Lung (tissue), 12 donors: Measurements from ENCODE around the gene MTARC1. TPM values are rescaled to one million over a fixed set of nuclear protein-coding genes. Genes with fewer than 3 reads are reported as not detected.
A peak's percentile ranks its signal among the peaks of the same experiment; 100 is the strongest.

Experiments
- ATAC-seq: fragments of 200-7000 bp; cut with Tn5 transposase; one replicate; pipeline ENCODE4 v1.9.1; 2020; ENCODE audit warnings: moderate number of reproducible peaks; ENCODE audit not compliant: insufficient read depth, low FRiP score
- DNase-seq, 3 donors: peaks; one replicate each; pipeline ENCODE4 v3.0.0-alpha.2; 2013 to 2017
- H3K27ac ChIP-seq, 2 donors: one replicate each; pipeline ENCODE4 v1.5.1; 2013; ENCODE audit warnings: mild to moderate bottlenecking in 2 of 2, moderate library complexity in 2 of 2, control low read depth in 1 of 2, inconsistent platforms in 1 of 2, low read depth in 1 of 2, low read length in 1 of 2
- H3K27me3 ChIP-seq, 3 donors: one replicate each; pipeline ENCODE4 v1.5.1; 2013; ENCODE audit warnings: low read length in 2 of 3; ENCODE audit not compliant: control insufficient read depth in 3 of 3, insufficient read depth in 3 of 3
- H3K36me3 ChIP-seq, 4 donors: one replicate each; pipeline ENCODE4 v1.5.1; 2013; ENCODE audit warnings: low read length in 4 of 4, mild to moderate bottlenecking in 1 of 4, moderate library complexity in 1 of 4; ENCODE audit not compliant: control insufficient read depth in 4 of 4, insufficient read depth in 4 of 4
- H3K4me1 ChIP-seq, 5 donors: one replicate each; pipeline ENCODE4 v1.5.1; 2013; ENCODE audit warnings: low read length in 5 of 5, mild to moderate bottlenecking in 2 of 5, moderate library complexity in 1 of 5; ENCODE audit not compliant: control insufficient read depth in 5 of 5, insufficient read depth in 5 of 5
- H3K4me3 ChIP-seq: one replicate; pipeline ENCODE4 v1.5.1; 2013; ENCODE audit warnings: mild to moderate bottlenecking, control low read depth, moderate library complexity
- H3K9ac ChIP-seq, 2 donors: one replicate each; pipeline ENCODE4 v1.5.1; 2013; ENCODE audit warnings: low read length in 2 of 2, control low read depth in 1 of 2; ENCODE audit not compliant: insufficient read depth in 1 of 2
- H3K9me3 ChIP-seq, 4 donors: one replicate each; pipeline ENCODE4 v1.5.1; 2013; ENCODE audit warnings: low read length in 3 of 4, mild to moderate bottlenecking in 1 of 4, moderate library complexity in 1 of 4; ENCODE audit not compliant: control insufficient read depth in 4 of 4, insufficient read depth in 3 of 4
- WGBS, 2 donors: extraction: QIAGEN DNeasy Blood & Tissue Kit; methylation state at CpG; one replicate each; pipeline ENCODE4 v1.1.7; 2013; 5-methylcytosine and 5-hydroxymethylcytosine counted together
- polyA plus RNA-seq, 2 donors: library from polyadenylated mRNA; stranded (reverse); fragments of 200-250 nt; gene quantifications; one replicate each; pipeline ENCODE4 v1.2.1, GENCODE V29; 2013
- total RNA-seq, 2 donors: library from RNA; depleted of rRNA in 1 of 2; stranded (reverse); fragments of >200 nt in 1 of 2; gene quantifications; one replicate each; pipeline ENCODE4 v1.2.1, GENCODE V29; 2014 to 2021
- TF ChIP-seq, protein P1 (sequence below): IDR thresholded peaks from 2 replicates; pipeline ENCODE4 v1.5.1; 2012; ENCODE audit warnings: mild to moderate bottlenecking; ENCODE audit errors: control extremely low read depth, extremely low read depth
- donor health status: control.
- donor health status: control.
- donor health status: Bipolar disorder and iron deficiency.
- donor health status: healthy.
- donor health status: DM: yes; HTN: yes; CAD: no.

The MTARC1 gene
- total and polyA plus RNA-seq, 4 donors: 10.1 to 22.3 (median 15.7) TPM

- Histone ChIP-seq H3K36me3 (no peaks in the 10 kb centered on the region), H3K4me3 (no peak overlapping the region), H3K4me1 (peaks cover 0 to 26% (median 6%) of the 10 kb centered on the region in 5 donors), H3K9ac (no peak overlapping the region), H3K9me3 (no peaks in the 10 kb centered on the region), H3K27ac (no peak overlapping the region), H3K27me3 (no peaks in the 10 kb centered on the region)
- ATAC-seq (no peak), DNase-seq (no peak)
- 76 to 95% methylated on average over 12 of the region's 12 CpGs for WGBS, 2 donors
- TF ChIP-seq, protein P1, sequence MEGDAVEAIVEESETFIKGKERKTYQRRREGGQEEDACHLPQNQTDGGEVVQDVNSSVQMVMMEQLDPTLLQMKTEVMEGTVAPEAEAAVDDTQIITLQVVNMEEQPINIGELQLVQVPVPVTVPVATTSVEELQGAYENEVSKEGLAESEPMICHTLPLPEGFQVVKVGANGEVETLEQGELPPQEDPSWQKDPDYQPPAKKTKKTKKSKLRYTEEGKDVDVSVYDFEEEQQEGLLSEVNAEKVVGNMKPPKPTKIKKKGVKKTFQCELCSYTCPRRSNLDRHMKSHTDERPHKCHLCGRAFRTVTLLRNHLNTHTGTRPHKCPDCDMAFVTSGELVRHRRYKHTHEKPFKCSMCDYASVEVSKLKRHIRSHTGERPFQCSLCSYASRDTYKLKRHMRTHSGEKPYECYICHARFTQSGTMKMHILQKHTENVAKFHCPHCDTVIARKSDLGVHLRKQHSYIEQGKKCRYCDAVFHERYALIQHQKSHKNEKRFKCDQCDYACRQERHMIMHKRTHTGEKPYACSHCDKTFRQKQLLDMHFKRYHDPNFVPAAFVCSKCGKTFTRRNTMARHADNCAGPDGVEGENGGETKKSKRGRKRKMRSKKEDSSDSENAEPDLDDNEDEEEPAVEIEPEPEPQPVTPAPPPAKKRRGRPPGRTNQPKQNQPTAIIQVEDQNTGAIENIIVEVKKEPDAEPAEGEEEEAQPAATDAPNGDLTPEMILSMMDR: no peak
Measured at GRCh38 chr1:220813013-220813412, 26.3 kb downstream of the MTARC1 start.

DNA sequence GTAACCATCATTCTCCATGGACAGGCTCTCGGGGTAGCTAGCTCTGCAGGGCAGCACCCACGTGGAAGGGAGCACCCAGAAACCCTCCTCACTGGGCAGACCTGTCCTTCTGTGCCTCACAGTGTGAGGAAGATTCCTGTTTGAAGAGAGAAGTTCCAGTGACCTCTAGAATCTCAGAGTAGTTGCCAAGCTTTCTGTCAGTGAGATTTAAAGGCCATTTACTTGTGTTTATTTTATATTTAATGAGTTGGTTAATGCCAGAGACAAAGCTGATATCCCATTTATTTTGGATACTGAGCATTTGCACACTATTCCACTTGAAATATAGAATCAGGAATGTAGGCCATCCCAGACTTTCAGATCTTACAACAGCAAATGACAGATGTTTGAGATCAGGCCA lies 28.7 kb downstream of the MTARC1 start:
- 84 to 97% methylated on average over 2 of the region's 2 CpGs for WGBS, 2 donors
- DNase-seq (peak in 1 of 3 donors; percentile 38), ATAC-seq (no peak)
- Histone ChIP-seq H3K9me3 (no peaks in the 10 kb centered on the region), H3K4me1 (peaks cover 0 to 45% (median 21%) of the 10 kb centered on the region in 5 donors), H3K27ac (no peak overlapping the region), H3K9ac (peak overlapping the region in 1 of 2 donors; percentile 20), H3K27me3 (no peaks in the 10 kb centered on the region), H3K4me3 (no peak overlapping the region), H3K36me3 (no peaks in the 10 kb centered on the region)
- TF ChIP-seq, protein P1: no peak

GRCh38 chr1:220817907-220818306 lies 31.2 kb downstream of the MTARC1 start:
- Histone ChIP-seq H3K9ac (no peak overlapping the region), H3K27ac (peak overlapping the region in 1 of 2 donors; percentile 56), H3K9me3 (no peaks in the 10 kb centered on the region), H3K4me1 (peaks cover 0 to 42% (median 21%) of the 10 kb centered on the region in 5 donors), H3K4me3 (no peak overlapping the region), H3K27me3 (no peaks in the 10 kb centered on the region), H3K36me3 (no peaks in the 10 kb centered on the region)
- no peak for DNase-seq
- 60 to 62% methylated on average over 1 of the region's 1 CpG for WGBS, 2 donors
- TF ChIP-seq, protein P1: no peak
- ATAC-seq: peak; percentile 19
